ENCODE measurements around the gene TAF8. TPM values are rescaled to one million over a fixed set of nuclear protein-coding genes. Genes with fewer than 3 reads are reported as not detected.

TAF8 gene
- total RNA-seq, 2 experiments from 2014 or later = 52.3 to 53.1 TPM

- Mint-ChIP-seq H3K27ac (no peak overlapping the region), H3K4me1 (no peaks in the 10 kb centered on the region)
- POLR2A ChIA-PET = interaction anchor here (0.6 kb wide), 1 partner anchor 87 kb away, joined by 4 read pairs; no protein-coding TSS in a partner anchor
These were observed 29.7 kb downstream of the TAF8 start for GRCh38 chr6:42079941-42080464.

GRCh38 chr6:42083530-42083929 is 33.2 kb downstream of the TAF8 start:
- H3K4me3 Mint-ChIP-seq = no peak overlapping the region
- POLR2A ChIA-PET = no interaction called here
- peaks cover 3% of the 10 kb centered on the region for H3K36me3 Mint-ChIP-seq (ENCODE audit: low read depth)
- ATAC-seq (no peak), DNase-seq (no peak)
- CTCF ChIA-PET = interaction anchor here (0.9 to 1.2 kb wide), 3 partner anchors 21 to 507 kb away, joined by 3 to 6 read pairs (median 3); no protein-coding TSS in a partner anchor
- no peaks in the 10 kb centered on the region for H3K9me3 Mint-ChIP-seq (ENCODE audit: low read depth)
- H3K4me1 Mint-ChIP-seq = no peaks in the 10 kb centered on the region
- no peaks in the 10 kb centered on the region for H3K27me3 Mint-ChIP-seq
- intact Hi-C loops (cut with DNase I, micrococcal nuclease) = no loop called here
- no peak overlapping the region for H3K27ac Mint-ChIP-seq

More at GRCh38 chr6:42079941-42080464, 29.7 kb downstream of the TAF8 start:
- CTCF ChIA-PET = interaction anchor here (0.8 to 1.7 kb wide), 2 partner anchors 24 to 394 kb away, joined by 3 to 7 read pairs; no protein-coding TSS in a partner anchor
- no peak for DNase-seq
- ATAC-seq = no peak
- H3K9me3 Mint-ChIP-seq (ENCODE audit: low read depth) = no peaks in the 10 kb centered on the region
- peaks cover 20% of the 10 kb centered on the region for H3K36me3 Mint-ChIP-seq (ENCODE audit: low read depth)
- no peaks in the 10 kb centered on the region for H3K27me3 Mint-ChIP-seq
- no peak overlapping the region for H3K4me3 Mint-ChIP-seq
- intact Hi-C loops (cut with DNase I, micrococcal nuclease) = loop anchor here in 1 of 2 experiments (5.0 kb wide), 1 partner anchor 137 kb away; the partner anchor contains the start of gene MRPS10

GRCh38 chr6:42084889-42085288 is 34.6 kb downstream of the TAF8 start:
- Mint-ChIP-seq H3K4me1 (no peaks in the 10 kb centered on the region), H3K27ac (no peak overlapping the region), H3K9me3 (ENCODE audit: low read depth) (no peaks in the 10 kb centered on the region), H3K4me3 (no peak overlapping the region), H3K27me3 (no peaks in the 10 kb centered on the region), H3K36me3 (ENCODE audit: low read depth) (no peaks in the 10 kb centered on the region)
- ChIA-PET POLR2A (no interaction called here), CTCF (interaction anchor here (0.7 to 0.9 kb wide), 2 partner anchors 8 to 11 kb away, joined by 3 read pairs; no protein-coding TSS in a partner anchor)
- intact Hi-C loops (cut with DNase I, micrococcal nuclease) = no loop called here
- DNase-seq (no peak), ATAC-seq (no peak)

- no peaks in the 10 kb centered on the region for H3K27me3 Mint-ChIP-seq
- H3K9me3 Mint-ChIP-seq (ENCODE audit: low read depth) = no peaks in the 10 kb centered on the region
- ChIA-PET CTCF (interaction anchor here (0.7 to 2.0 kb wide), 6 partner anchors 9 to 58 kb away, joined by 3 to 13 read pairs (median 3); no protein-coding TSS in a partner anchor), POLR2A (no interaction called here)
- H3K4me1 Mint-ChIP-seq = no peaks in the 10 kb centered on the region
- intact Hi-C loops (cut with DNase I, micrococcal nuclease) = no loop called here
- DNase-seq (no peak), ATAC-seq (no peak)
- H3K27ac Mint-ChIP-seq = peak overlapping the region; percentile 24
- no peak overlapping the region for H3K4me3 Mint-ChIP-seq
- H3K36me3 Mint-ChIP-seq (ENCODE audit: low read depth) = no peaks in the 10 kb centered on the region
These were observed 36.0 kb downstream of the TAF8 start for GRCh38 chr6:42086046-42087035.

GRCh38 chr6:42088101-42088591 is 37.8 kb downstream of the TAF8 start:
- POLR2A ChIA-PET = no interaction called here
- Mint-ChIP-seq H3K36me3 (ENCODE audit: low read depth) (no peaks in the 10 kb centered on the region), H3K27me3 (no peaks in the 10 kb centered on the region), H3K4me3 (no peak overlapping the region), H3K9me3 (ENCODE audit: low read depth) (no peaks in the 10 kb centered on the region), H3K4me1 (no peaks in the 10 kb centered on the region), H3K27ac (no peak overlapping the region)
- DNase-seq = no peak
- ATAC-seq = no peak
- CTCF ChIA-PET = interaction anchor here (0.6 to 2.0 kb wide), 3 partner anchors 16 to 420 kb away, joined by 3 to 13 read pairs (median 13); no protein-coding TSS in a partner anchor
- intact Hi-C loops (cut with DNase I, micrococcal nuclease) = no loop called here

GRCh38 chr6:42090819-42091717 is 40.7 kb downstream of the TAF8 start:
- CTCF ChIA-PET = interaction anchor here (2.5 kb wide), 1 partner anchor 13 kb away, joined by 14 read pairs; no protein-coding TSS in a partner anchor
- no peaks in the 10 kb centered on the region for H3K9me3 Mint-ChIP-seq (ENCODE audit: low read depth)
- POLR2A ChIA-PET = no interaction called here

GRCh38 chr6:42091718-42092023 is 41.3 kb downstream of the TAF8 start:
- ChIA-PET POLR2A (interaction anchor here (0.7 kb wide), 1 partner anchor 13 kb away, joined by 3 read pairs; no protein-coding TSS in a partner anchor), CTCF (interaction anchor here (2.5 kb wide), 1 partner anchor 13 kb away, joined by 14 read pairs; no protein-coding TSS in a partner anchor)
- Mint-ChIP-seq H3K36me3 (ENCODE audit: low read depth) (no peaks in the 10 kb centered on the region), H3K27me3 (no peaks in the 10 kb centered on the region), H3K9me3 (ENCODE audit: low read depth) (no peaks in the 10 kb centered on the region), H3K4me1 (no peaks in the 10 kb centered on the region), H3K27ac (no peak overlapping the region), H3K4me3 (no peak overlapping the region)
- ATAC-seq (no peak), DNase-seq (no peak)
- intact Hi-C loops (cut with DNase I, micrococcal nuclease) = no loop called here

More at GRCh38 chr6:42090819-42091717, 40.7 kb downstream of the TAF8 start:
- Mint-ChIP-seq H3K27ac (no peak overlapping the region), H3K27me3 (no peaks in the 10 kb centered on the region), H3K4me1 (no peaks in the 10 kb centered on the region), H3K4me3 (no peak overlapping the region), H3K36me3 (ENCODE audit: low read depth) (no peaks in the 10 kb centered on the region)
- no peak for DNase-seq
- no peak for ATAC-seq
- intact Hi-C loops (cut with DNase I, micrococcal nuclease) = no loop called here

GRCh38 chr6:42093582-42094329 is 43.4 kb downstream of the TAF8 start:
- CTCF ChIA-PET = interaction anchor here (0.7 to 1.5 kb wide), 4 partner anchors 9 to 453 kb away, joined by 3 to 13 read pairs (median 4); no protein-coding TSS in a partner anchor
- H3K27ac Mint-ChIP-seq = no peak overlapping the region

GRCh38 chr6:42095094-42095493 is 44.8 kb downstream of the TAF8 start:
- no peak for ATAC-seq
- DNase-seq = no peak
- Mint-ChIP-seq H3K36me3 (ENCODE audit: low read depth) (no peaks in the 10 kb centered on the region), H3K9me3 (ENCODE audit: low read depth) (no peaks in the 10 kb centered on the region), H3K27ac (no peak overlapping the region), H3K27me3 (no peaks in the 10 kb centered on the region), H3K4me3 (no peak overlapping the region), H3K4me1 (peaks cover 16% of the 10 kb centered on the region)
- ChIA-PET CTCF (interaction anchor here (0.6 to 2.1 kb wide), 2 partner anchors 9 to 69 kb away, joined by 3 to 16 read pairs; no protein-coding TSS in a partner anchor), POLR2A (no interaction called here)
- intact Hi-C loops (cut with DNase I, micrococcal nuclease) = no loop called here

More at GRCh38 chr6:42093582-42094329, 43.4 kb downstream of the TAF8 start:
- Mint-ChIP-seq H3K4me1 (peaks cover 8% of the 10 kb centered on the region), H3K27me3 (no peaks in the 10 kb centered on the region), H3K9me3 (ENCODE audit: low read depth) (no peaks in the 10 kb centered on the region), H3K36me3 (ENCODE audit: low read depth) (no peaks in the 10 kb centered on the region), H3K4me3 (no peak overlapping the region)
- POLR2A ChIA-PET = no interaction called here
- no peak for DNase-seq
- intact Hi-C loops (cut with DNase I, micrococcal nuclease) = no loop called here
- no peak for ATAC-seq

All from activated CD4-positive, alpha-beta T cell treated with anti-CD3 and anti-CD28 coated beads for 36 hours (primary cell).